ENCODE data around the gene FSD2. TPM values are rescaled to one million over a fixed set of nuclear protein-coding genes. Genes with fewer than 3 reads are reported as not detected.

Gene FSD2
- total and polyA plus RNA-seq, 9 of the 15 experiments (the other 6 are each of a cell fraction or from before 2014, with no cell fraction given) = 0.01 to 0.06 TPM; not detected in 7

- TF ChIP-seq USF2 (CRISPR knock-in tag; IDR thresholded peaks at IDR 0.05) (no peak), NCOA1 (IDR thresholded peaks at IDR 0.05; ENCODE audit: low read depth) (0 out of 2 replicates have a peak, but pooled peaks have one; percentile 25), ATF1 (CRISPR knock-in tag; IDR thresholded peaks at IDR 0.05) (no peak), ATF1 (tag; IDR thresholded peaks at IDR 0.05) (peak; percentile 83), BRCA1 (IDR thresholded peaks at IDR 0.05) (no peak), BRCA1 (CRISPR knock-in tag; IDR thresholded peaks at IDR 0.05) (no peak), ZNF3 (CRISPR knock-in tag; IDR thresholded peaks at IDR 0.05) (no peak), HNRNPH1 (optimal IDR thresholded peaks at IDR 0.05; ENCODE audit: low read depth, low read length) (no peak), ZNF146 (CRISPR knock-in tag; IDR thresholded peaks at IDR 0.05; ENCODE audit: unreplicated experiment) (no peak), MEF2D (tag; conservative IDR thresholded peaks at IDR 0.05; ENCODE audit: low read depth) (no peak), CSDE1 (IDR thresholded peaks at IDR 0.05) (no peak), CREB3 (tag; conservative IDR thresholded peaks at IDR 0.05; ENCODE audit: low read depth) (no peak), SNRNP70 (optimal IDR thresholded peaks at IDR 0.05; ENCODE audit: low read depth, low read length) (no peak), ZNF23 (CRISPR knock-in tag; IDR thresholded peaks at IDR 0.05) (no peak), ZBTB49 (CRISPR knock-in tag; IDR thresholded peaks at IDR 0.05; ENCODE audit: borderline replicate concordance) (no peak), HOXB6 (CRISPR knock-in tag; IDR thresholded peaks at IDR 0.05; ENCODE audit: borderline replicate concordance) (no peak), ESRRB (CRISPR knock-in tag; IDR thresholded peaks at IDR 0.05; ENCODE audit: borderline replicate concordance) (no peak), ZNF134 (CRISPR knock-in tag; conservative IDR thresholded peaks at IDR 0.05) (no peak), XRCC3 (IDR thresholded peaks at IDR 0.05) (no peak)
- TF ChIP-seq, protein P1, sequence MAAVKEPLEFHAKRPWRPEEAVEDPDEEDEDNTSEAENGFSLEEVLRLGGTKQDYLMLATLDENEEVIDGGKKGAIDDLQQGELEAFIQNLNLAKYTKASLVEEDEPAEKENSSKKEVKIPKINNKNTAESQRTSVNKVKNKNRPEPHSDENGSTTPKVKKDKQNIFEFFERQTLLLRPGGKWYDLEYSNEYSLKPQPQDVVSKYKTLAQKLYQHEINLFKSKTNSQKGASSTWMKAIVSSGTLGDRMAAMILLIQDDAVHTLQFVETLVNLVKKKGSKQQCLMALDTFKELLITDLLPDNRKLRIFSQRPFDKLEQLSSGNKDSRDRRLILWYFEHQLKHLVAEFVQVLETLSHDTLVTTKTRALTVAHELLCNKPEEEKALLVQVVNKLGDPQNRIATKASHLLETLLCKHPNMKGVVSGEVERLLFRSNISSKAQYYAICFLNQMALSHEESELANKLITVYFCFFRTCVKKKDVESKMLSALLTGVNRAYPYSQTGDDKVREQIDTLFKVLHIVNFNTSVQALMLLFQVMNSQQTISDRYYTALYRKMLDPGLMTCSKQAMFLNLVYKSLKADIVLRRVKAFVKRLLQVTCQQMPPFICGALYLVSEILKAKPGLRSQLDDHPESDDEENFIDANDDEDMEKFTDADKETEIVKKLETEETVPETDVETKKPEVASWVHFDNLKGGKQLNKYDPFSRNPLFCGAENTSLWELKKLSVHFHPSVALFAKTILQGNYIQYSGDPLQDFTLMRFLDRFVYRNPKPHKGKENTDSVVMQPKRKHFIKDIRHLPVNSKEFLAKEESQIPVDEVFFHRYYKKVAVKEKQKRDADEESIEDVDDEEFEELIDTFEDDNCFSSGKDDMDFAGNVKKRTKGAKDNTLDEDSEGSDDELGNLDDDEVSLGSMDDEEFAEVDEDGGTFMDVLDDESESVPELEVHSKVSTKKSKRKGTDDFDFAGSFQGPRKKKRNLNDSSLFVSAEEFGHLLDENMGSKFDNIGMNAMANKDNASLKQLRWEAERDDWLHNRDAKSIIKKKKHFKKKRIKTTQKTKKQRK (IDR thresholded peaks at IDR 0.05; ENCODE audit: borderline replicate concordance, low read depth, low read length) = no peak
- TF ChIP-seq, protein P2, sequence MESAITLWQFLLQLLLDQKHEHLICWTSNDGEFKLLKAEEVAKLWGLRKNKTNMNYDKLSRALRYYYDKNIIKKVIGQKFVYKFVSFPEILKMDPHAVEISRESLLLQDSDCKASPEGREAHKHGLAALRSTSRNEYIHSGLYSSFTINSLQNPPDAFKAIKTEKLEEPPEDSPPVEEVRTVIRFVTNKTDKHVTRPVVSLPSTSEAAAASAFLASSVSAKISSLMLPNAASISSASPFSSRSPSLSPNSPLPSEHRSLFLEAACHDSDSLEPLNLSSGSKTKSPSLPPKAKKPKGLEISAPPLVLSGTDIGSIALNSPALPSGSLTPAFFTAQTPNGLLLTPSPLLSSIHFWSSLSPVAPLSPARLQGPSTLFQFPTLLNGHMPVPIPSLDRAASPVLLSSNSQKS (CRISPR knock-in tag; IDR thresholded peaks at IDR 0.05) = no peak
Measured at GRCh38 chr15:82749951-82750830, 55.7 kb downstream of the FSD2 start (continued).
